Amniotic epithelial cell (primary cell): Measurements from ENCODE around the gene HCN3.

Experiments
- DNase-seq: peaks from one replicate; pipeline ENCODE4 v3.0.0-alpha.2; 2010; ENCODE audit warnings: low read depth

Gene HCN3

DNA sequence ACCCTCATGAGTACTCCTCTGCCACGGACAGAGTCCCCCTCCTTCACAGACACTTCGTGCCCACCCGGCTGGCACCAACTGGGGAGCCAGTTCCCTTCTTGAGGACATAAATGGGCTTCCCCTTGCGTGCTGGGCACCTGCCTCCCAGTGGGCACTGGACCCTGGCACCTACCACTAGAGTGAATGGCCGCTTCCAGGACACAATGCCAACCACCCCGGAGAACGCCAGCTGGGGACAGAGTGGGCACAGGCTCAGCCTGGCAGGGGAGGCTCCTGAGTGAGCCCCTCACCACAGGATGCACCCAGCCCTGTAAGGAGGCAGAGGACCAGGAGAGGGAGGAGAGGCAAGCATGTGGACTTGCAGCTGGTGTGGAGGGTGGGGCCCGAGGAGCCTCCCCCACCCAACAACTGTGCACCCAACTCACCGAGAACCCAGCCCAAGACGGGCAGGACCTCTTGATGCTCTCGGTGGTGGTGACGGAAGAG lies 23.0 kb upstream of the HCN3 start:
- no peak for DNase-seq

DNA sequence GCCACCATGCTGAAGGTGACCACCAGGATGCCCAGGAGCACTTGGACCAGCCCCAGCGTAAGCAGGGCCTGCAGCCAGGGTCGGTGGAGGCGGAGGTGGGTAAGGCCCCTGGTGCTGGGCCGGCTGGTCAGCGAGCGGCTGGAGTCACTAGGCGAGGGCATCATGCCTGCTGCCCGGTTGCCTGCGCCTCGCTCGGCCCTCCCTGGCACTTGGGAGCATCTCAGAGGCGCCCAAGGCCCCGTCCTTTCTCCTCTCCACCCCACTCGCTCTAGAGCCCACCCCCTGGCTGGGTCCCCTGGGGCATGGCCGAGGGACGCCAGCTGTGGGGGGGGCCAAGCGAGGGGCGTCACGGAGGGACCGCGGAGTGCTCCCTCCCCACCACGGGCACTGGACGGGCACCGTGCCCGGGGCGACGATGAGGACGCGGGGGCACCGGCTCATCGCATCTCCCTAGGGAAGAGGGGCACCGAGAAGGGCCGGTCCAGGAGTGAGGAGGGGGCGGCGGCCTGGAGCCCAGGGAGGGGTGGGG lies 22.5 kb upstream of the HCN3 start:
- no peak for DNase-seq

DNA sequence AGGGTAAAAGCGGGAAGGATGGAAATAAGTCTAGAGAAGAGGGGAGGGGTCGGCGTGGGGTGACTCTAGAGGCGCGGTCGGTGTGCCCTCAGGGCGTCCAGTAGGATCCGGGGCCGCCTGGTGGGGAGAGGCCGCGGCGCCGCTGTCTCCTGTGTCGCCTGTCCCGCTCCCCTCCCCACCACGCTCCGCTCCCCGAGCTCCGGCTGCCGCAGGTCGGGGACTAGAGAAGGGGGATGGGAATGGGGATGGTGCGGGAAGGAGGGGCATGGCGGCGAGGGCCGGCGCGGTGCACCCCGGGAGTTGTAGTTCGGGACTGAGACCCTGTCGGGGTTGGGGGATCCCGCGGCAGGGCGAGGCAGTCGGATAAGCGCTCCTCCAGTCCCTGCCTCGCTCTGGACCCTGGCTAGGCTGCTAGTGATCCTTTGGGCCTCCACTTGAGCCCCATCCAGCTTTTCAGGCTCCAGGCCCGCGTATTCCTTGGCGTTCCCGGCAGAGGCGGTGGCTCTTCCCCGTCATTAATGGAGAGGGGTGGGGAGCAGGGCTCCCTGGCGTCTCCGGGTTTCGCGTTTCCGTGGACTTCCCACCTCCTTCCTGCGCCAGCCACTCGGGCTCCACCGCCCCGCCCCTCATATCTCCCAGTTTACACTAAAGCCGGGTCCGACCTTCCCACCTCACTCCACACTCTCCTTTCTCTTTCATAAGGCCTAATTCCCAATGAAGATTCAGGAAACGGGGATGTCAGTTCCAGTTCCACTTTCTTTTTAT lies 21.8 kb upstream of the HCN3 start, which contains the start of gene ENTREP3:
Gene ENTREP3, minus strand, starts transcription at position 241 of the 765 bp plus-strand sequence. CDS start 606 bp downstream, outside the sequence.
- DNase-seq, result peak; percentile 78

DNA sequence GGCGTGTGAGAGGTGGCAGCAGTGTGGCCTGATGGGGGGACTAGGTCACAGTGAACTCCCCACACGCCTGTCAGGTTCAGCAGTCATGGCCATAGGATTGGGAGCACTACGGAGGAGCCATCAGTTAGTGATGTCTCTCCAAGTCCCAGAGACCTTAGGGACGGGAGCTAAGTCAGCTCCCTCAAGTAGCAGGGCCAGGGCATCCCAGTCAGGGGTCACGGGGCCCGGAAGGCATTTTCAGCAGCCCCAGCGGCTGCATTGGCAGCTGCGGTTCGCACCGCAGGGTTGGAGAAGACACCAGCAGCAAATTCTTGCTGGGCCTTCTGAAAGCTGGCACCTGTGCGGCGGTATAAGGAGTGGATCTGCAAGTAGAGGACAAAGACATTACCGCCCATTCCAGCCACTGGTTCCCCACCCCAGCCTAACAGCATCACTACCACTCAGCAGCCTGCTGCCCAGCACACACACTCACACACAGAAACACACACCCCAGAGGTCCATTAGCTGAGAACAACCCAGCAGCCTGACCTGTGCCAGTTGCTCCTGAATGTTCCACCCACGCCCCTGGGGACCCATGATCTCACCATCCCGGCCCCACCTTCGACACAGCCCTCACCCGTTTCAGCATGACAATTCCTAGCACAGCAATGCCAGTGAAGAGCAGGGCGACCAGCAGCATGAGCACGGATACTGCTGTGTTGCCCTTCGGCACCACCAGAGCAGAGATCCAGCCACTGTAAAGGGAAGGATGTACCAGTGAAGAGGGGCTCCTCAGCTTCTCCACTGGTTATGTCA lies 21.0 kb upstream of the HCN3 start:
- no peak for DNase-seq

DNA sequence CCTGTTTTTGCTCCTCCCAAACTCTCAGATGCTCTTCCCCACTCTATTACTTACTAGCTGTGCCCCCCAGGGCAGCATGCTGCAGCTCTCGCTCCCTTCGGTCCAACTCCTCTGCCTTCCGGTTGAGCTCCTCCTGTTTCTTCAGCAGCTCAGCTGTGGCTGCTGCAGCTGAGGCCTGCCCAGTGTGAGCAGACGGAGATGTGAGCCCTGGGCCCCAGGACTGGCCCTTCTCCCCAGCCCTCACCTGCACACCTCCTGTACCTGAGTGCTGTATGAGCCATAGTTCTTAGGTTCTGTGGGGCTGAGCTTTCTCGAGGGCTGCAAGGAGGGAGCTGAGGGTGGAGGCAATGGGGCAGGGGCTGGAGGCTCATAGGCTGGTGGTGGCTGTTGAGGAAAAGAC lies 17.0 kb upstream of the HCN3 start:
- no peak for DNase-seq

DNA sequence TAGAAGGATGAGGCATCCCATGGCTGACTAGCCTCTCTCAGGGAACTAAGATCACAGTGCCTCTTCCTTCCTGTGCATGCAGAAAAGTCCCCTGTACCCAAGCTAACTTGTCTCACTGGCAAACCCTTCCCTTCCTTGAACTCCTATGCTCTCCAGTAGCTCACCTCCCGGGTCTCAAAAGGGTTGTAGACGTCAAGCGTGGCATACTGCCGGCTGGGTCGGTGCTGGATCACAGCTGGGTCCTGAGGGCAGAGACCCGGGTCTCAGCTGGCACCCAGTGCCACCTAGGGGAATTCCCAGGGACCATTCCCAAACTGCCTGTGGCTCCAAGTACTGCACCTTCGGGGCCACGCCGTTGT lies 15.8 kb upstream of the HCN3 start:
- DNase-seq, result no peak

DNA sequence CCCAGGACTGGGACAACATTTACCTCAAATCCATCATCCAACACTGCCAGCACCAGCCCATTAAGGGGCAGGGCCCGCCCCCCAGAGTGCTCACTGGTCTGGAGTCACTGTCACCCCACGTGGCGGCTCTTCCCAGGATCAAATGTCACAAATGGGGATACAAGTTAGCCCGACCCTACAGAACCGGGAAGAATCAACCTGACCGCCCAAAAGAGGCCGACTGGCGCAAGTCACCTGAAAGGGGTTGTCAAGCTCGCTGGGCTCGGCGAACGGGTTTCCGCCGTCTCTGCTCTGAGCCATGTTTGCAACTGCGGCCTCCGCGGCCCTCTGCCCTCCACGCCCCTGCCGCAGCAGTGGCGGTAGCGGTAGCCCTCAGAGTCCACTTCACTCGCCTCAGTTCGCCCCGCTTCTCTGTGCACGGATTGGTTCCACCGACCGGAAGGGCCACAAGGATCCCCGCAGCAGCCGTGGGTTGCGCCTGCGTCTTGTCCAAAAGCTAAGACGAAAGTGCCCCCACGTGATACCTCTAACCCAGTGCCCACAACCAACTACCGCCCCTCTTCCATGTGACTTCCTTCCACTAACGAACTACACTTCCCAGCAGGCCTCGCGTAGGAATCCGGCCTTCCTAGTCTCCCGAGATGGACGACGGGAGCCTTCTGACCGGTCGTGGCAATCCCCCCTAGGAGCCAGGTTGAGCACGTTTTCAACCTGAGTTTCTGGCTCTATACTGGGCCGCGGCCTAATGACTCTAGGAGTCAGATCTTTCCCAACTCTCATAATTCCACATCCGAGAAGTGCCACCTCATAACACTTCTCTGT lies 15.2 kb upstream of the HCN3 start, which contains the start of gene SCAMP3:
Gene SCAMP3, minus strand, starts transcription at position 509 of the 822 bp plus-strand sequence. Its CDS starts 209 bp downstream, at position 300.
- DNase-seq, result peak; percentile 99

DNA sequence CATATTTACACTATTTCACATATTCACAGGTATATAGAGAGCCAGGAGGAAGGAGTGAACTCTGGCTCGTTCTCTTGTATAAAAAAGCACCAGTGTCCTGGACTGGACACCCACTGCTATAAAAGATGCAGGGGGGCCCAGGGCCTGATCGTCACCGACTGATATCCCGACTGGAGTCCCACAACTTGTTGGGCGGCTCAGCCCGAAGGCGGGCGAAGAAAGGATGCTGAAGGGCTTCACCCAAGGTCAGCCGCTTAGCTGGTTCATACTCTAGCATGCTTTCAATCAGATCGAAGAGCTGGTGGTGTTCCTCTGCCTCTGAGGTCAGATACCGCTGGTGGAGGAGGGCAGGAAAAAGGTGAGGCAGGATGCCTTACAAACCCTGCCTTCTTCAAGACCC lies 14.2 kb upstream of the HCN3 start:
- DNase-seq, result no peak

DNA sequence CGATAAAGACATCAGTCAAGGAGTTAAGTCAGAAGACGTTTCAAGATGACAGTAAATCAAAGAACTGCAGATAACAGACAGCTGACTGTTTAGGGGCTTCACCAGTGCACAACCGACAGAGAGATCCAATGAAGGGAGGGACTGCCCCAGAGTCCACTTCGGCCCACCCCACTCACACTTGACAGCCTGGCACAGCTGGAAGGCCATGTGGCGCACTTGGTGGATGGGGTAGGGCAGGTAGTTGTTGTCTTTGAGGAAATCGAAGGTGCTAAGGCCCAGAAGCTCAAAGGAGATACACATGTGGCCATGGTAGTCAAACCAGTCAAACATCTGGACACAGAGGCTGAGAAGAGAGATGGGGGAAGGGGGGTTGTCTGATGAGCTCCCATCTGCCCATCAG lies 10.7 kb upstream of the HCN3 start:
- DNase-seq, result no peak

DNA sequence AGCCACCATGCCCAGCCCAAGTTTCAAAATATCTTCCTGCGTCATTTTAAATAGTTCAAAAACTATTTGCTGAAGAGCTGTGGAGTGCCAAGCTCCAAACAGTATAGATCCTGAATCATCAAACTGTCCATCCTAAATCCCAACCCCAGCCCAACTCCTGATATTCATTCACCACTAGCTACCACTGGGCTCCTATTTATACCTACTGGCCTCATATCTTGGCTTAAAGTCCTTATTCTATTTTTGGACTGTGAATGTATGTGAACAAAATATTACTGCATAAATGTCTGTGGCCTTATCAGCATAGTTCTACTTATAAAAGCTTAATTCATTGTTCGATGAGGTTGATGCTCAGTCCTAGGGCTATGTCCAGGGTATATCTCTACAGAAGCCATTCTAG lies 9.9 kb upstream of the HCN3 start:
- DNase-seq, result no peak

DNA sequence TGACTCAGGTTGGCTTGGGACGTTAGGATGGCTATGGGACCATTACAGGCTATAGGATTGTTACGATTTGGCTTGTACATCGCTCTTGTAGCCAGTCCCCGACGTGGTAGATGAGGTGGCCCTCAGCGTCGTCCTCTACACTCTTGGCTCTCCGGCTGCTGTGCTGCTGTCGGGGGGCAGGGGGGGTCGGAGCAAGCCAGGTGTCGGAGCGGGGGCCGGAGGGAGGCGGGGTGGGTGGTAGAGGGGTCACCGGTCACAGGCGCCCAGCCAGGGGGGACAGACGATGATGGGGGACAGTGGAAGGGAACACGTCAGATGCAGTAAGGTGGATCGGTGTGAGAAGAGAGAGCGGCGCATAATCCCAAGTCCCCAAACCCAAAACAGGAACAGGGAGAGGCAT lies 8.6 kb upstream of the HCN3 start:
- no peak for DNase-seq

DNA sequence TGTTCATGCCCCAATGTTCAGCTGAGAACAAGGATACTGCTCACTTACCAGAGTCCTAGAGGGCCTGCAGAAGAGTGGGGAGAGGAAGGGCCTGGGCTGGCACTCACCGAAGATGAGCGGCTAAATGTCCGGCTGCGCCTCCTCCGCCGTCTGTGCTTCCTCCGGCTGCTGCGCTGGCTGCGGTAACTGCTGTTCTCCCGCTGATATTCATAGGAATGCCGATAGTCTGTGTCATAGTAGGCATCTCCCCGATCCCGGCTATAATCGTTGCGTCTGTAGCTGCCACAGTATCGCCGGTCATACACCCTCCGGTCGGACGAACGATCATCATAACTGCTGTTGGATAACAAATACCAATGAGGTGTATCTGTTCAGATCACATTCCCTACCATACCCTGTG lies 7.9 kb upstream of the HCN3 start:
- DNase-seq, result no peak

DNA sequence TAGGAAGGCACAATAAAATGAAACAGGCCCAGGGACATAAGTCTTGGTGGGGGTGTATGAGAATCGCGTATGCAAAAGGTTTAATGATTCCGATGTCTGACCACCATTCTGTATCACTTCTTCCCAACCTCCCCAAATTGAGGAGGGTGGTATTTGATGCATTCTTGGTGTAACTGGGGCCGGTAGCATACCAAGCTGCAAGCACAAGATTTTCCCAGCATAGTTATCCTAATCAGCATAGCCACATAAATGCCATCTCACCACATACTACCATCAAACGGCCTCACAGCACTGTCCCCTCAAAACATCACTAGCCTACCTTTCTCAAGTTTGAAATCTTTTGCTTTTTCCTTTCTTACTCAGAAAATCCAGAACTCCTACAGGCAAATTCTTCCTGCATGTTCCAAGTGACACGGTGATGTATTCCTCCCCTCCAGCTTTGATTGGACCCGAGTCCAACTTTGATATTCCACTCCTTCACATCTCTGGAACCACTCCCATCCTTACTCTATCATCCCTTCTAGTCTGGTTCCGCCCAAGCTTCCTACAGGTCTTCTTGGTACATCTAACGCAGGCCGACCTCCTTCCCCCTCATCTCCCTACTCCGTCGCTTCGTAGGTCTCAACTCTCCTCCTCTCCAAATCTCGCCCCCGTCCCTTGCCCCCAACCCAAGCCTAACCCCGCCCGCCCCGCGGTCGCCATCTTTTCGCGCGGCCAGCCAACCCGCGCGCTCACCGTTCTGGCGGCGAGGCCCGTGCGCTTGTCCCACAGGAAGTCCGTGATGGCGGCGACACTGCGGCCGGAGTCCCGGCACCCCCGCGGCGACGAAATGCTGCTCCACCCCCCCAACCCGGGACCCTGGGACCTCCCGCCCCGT lies 4.6 kb upstream of the HCN3 start:
- DNase-seq, result peak; percentile 75

DNA sequence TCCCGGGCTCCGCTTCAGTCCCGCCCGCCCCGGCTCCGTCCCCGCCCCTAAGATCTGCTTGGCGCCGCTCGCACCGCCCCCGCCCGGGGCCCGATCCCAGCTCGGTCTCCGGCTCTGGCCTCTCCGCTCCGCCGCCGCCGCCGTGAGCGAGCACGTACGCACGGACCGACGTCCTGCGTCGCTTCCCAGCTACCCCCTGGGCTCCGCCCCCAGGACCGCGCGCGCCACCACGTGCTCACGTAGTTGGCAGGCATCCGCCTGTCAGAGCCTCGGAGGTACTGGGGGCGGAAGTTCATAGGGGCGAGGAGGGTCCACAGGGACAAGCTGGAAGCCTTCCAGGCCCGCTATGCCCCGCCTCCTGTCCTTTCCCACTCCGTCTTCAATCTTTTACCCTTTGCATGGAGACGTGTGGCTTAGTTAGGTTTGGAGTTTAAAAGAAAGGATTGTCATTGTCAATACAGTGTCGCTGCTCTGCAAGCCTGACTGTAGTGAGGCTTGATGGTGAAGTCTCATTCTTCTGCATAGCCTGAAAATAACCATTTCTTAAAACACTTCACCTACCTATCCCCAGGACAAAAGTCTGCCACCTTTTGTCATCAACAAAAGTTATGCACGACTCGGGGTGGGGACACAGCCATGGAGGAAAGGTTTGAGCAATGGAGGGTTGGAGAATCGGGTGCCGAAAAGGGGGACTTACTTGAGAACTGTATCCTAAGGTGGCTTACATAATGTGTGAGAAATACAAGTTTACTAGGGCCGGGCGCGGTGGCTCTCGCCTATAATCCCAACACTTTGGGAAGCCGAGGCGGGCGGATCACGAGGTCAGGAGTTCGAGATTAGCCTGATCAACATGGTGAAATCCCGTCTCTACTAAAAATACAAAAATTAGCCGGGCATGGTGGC lies 3.7 kb upstream of the HCN3 start, which contains the start of gene CLK2:
Gene CLK2, minus strand, starts transcription at position 162 of the 903 bp plus-strand sequence. CDS start 2,527 bp downstream, outside the sequence.
- peak; percentile 89 for DNase-seq

DNA sequence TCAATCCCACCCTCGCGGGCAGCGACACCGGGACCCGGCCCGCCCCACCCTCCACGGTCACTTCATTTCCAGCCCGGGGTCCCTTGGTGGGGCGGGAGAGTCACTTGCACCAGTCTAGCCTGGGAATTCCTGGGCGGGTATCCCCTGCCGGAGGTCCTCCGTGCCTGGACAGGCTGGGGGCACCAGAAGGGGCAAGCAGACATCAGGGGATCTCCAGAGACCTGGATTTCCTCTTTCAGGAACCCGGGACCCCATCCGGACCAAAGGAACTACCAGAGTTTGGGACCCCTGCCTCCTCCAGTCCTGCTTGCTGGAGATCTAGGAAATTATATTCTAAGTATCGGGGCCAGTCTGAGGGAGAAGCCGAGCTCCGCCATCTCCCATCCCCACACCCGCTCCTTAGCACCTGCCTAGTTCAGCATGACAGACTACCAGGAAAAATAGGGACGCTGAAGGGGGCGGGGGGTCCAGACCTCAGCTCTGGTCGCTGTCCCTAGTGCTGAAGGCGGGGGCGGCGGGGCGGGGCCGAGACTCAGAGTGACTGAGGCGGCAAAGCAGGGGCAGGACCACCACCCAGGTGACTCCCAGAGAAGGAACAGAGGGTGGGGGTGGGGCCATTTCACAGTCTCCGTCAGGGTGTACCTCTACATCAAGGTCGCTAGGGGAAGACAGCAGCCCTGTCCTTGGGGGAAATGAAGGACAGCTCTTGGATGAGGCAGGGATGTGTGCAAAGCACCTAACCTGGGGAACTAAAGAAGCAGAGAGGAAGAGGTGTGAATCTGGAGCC lies 832 bp downstream of the HCN3 start:
- DNase-seq, result no peak

DNA sequence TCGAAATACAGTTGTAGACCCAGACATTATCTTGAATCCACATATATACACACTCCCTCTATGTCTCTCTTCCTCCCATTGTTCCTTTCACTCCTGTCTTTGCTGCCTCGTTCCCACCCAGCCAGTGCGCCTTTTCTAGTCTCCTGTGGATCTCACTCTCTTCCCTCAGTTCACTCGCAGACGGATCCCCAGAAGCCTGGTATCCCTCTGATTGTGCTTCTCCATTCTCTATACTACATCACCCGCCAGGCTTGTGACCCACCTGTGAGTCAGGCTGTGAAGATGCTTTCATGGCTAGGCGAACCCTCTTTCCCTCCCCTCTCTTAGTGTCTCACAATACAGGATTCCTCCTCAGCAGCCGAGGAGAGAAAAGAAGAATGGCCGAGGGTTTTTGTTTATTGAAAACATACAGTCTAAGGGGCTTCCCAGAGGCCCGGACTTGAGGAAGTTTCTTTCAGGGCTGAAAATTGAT lies 1.5 kb downstream of the HCN3 start:
- no peak for DNase-seq

DNA sequence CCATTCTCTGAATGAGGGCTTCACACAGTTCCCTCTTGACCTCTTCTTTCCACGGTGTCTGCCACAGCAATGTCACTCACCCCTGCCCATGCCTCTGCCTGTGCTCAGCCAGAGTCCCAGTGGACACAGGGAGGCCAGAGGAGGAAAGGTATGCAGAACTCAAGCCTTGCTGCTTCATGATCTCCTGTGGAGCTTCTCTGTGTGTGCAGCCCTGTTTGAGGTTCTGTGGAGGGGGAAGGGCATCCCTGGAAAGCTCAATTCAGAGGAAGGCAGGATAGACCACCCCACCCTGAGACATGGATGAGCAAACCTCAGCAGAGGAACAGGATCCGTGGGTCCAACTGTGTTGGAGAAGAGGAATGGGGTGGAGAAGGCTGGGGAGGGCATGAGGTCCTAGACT lies 2.0 kb downstream of the HCN3 start:
- no peak for DNase-seq

DNA sequence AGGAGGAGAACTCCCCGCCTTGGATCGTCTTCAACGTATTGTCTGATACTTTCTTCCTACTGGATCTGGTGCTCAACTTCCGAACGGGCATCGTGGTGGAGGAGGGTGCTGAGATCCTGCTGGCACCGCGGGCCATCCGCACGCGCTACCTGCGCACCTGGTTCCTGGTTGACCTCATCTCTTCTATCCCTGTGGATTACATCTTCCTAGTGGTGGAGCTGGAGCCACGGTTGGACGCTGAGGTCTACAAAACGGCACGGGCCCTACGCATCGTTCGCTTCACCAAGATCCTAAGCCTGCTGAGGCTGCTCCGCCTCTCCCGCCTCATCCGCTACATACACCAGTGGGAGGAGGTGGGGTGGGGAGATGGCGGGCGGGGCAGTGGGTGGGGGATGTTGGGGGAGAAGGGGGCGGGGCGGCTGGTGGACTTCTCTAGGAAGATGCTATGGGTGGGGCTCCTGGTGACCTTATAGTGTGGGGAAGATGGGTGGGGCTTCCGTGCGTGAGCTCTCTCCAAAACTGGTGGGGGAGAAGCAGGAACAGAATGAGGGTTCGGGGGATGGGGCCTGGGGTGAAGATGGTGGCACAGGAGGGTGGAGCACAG lies 5.3 kb downstream of the HCN3 start:
- no peak for DNase-seq
